Liver (tissue), 9 donors: ENCODE results near the gene TMEM107. TPM values are rescaled to one million over a fixed set of nuclear protein-coding genes. Genes with fewer than 3 reads are reported as not detected.

Source experiments
- DNase-seq: peaks from one replicate; pipeline ENCODE4 v3.0.0-alpha.2; 2017; ENCODE audit warnings: low spot score
- H3K27ac ChIP-seq, 2 donors: one replicate each; pipeline ENCODE4 v1.7.0; 2013; ENCODE audit warnings: inconsistent platforms in 2 of 2, low read length in 2 of 2, control low read depth in 1 of 2, low read depth in 1 of 2, mild to moderate bottlenecking in 1 of 2
- H3K27me3 ChIP-seq, 4 donors: one replicate each; pipeline versions ENCODE4 v1.6.1 to v1.7.0; 2013; ENCODE audit warnings: low read length in 3 of 4, inconsistent platforms in 1 of 4, mild to moderate bottlenecking in 1 of 4, moderate library complexity in 1 of 4; ENCODE audit not compliant: control insufficient read depth in 4 of 4, insufficient read depth in 4 of 4
- H3K36me3 ChIP-seq, 4 donors: one replicate each; pipeline versions ENCODE4 v1.6.1 to v1.7.0; 2013; ENCODE audit warnings: low read length in 3 of 4, mild to moderate bottlenecking in 3 of 4, low read depth in 1 of 4, moderate library complexity in 1 of 4; ENCODE audit not compliant: control insufficient read depth in 4 of 4, insufficient read depth in 3 of 4
- H3K4me1 ChIP-seq, 4 donors: one replicate each; pipeline versions ENCODE4 v1.6.1 to v1.7.0; 2013; ENCODE audit warnings: low read length in 3 of 4, mild to moderate bottlenecking in 3 of 4, moderate library complexity in 1 of 4; ENCODE audit not compliant: control insufficient read depth in 4 of 4, insufficient read depth in 4 of 4
- H3K4me3 ChIP-seq, 3 donors: one replicate each; pipeline versions ENCODE4 v1.6.1 to v1.7.0; 2013; ENCODE audit warnings: low read length in 3 of 3, control low read depth in 1 of 3, low read depth in 1 of 3, mild to moderate bottlenecking in 1 of 3
- H3K9ac ChIP-seq, 2 donors: one replicate each; pipeline ENCODE4 v1.7.0; 2013; ENCODE audit warnings: low read length in 2 of 2, mild to moderate bottlenecking in 2 of 2, moderate library complexity in 2 of 2, control low read depth in 1 of 2, low read depth in 1 of 2
- H3K9me3 ChIP-seq, 4 donors: one replicate each; pipeline versions ENCODE4 v1.6.1 to v1.7.0; 2013; ENCODE audit warnings: low read length in 3 of 4; ENCODE audit not compliant: control insufficient read depth in 4 of 4
- EGR1 ChIP-seq, 2 donors: IDR thresholded peaks; 2 replicates each; pipeline ENCODE4 v1.6.1; 2016 to 2018; ENCODE audit warnings: antibody characterized with exemption in 2 of 2, low read depth in 2 of 2
- FOXA1 ChIP-seq: IDR thresholded peaks from 2 replicates; pipeline ENCODE4 v1.6.1; 2016; ENCODE audit warnings: antibody characterized with exemption
- FOXA2 ChIP-seq: IDR thresholded peaks from 2 replicates; pipeline ENCODE4 v1.6.1; 2016; ENCODE audit warnings: antibody characterized with exemption
- GABPA ChIP-seq, 2 donors: IDR thresholded peaks in 1 of 2; conservative IDR thresholded peaks in 1 of 2; 2 replicates each; pipeline ENCODE4 v1.6.1; 2016; ENCODE audit warnings: antibody characterized with exemption in 2 of 2, mild to moderate bottlenecking in 1 of 2, moderate library complexity in 1 of 2
- HNF4A ChIP-seq, 2 donors: conservative IDR thresholded peaks; 2 replicates each; pipeline ENCODE4 v1.6.1; 2016; ENCODE audit warnings: antibody characterized with exemption in 2 of 2, mild to moderate bottlenecking in 2 of 2
- HNF4G ChIP-seq: IDR thresholded peaks from 2 replicates; pipeline ENCODE4 v1.6.1; 2016; ENCODE audit warnings: antibody characterized with exemption
- JUND ChIP-seq, 2 donors: IDR thresholded peaks; 2 replicates each; pipeline ENCODE4 v1.6.1; 2016; ENCODE audit warnings: antibody characterized with exemption in 2 of 2
- NR2F2 ChIP-seq: IDR thresholded peaks from 2 replicates; pipeline ENCODE4 v1.6.1; 2016; ENCODE audit warnings: antibody characterized with exemption
- RAD21 ChIP-seq, 2 donors: IDR thresholded peaks; 2 replicates each; pipeline ENCODE4 v1.6.1; 2016; ENCODE audit warnings: antibody characterized with exemption in 2 of 2, mild to moderate bottlenecking in 2 of 2
- RXRA ChIP-seq, 2 donors: IDR thresholded peaks; 2 replicates each; pipeline ENCODE4 v1.6.1; 2017 to 2018; ENCODE audit warnings: antibody characterized with exemption in 2 of 2, mild to moderate bottlenecking in 1 of 2
- SP1 ChIP-seq: IDR thresholded peaks from 2 replicates; pipeline ENCODE4 v1.6.1; 2018; ENCODE audit warnings: antibody characterized with exemption, mild to moderate bottlenecking
- TAF1 ChIP-seq: conservative IDR thresholded peaks from 2 replicates; pipeline ENCODE4 v1.6.1; 2016; ENCODE audit warnings: antibody characterized with exemption, mild to moderate bottlenecking
- YY1 ChIP-seq: IDR thresholded peaks from 2 replicates; pipeline ENCODE4 v1.6.1; 2016; ENCODE audit warnings: antibody characterized with exemption, mild to moderate bottlenecking
- WGBS: extraction: QIAGEN DNeasy Blood & Tissue Kit; methylation state at CpG from one replicate; pipeline ENCODE4 v1.1.7; 2013; 5-methylcytosine and 5-hydroxymethylcytosine counted together
- polyA plus RNA-seq, 2 donors: library from polyadenylated mRNA; stranded (reverse) in 1 of 2; unstranded in 1 of 2; fragments of 200-250 nt in 1 of 2; fragments of >200 nt in 1 of 2; fragmentation: Nextera tagmentation in 1 of 2; extraction: Ambion mirVana in 1 of 2; gene quantifications; one replicate each; pipeline versions ENCODE4 v1.2.1 to v1.2.3, GENCODE V29; 2013 to 2015
- total RNA-seq, 2 donors: library from RNA; depleted of rRNA; stranded (reverse); fragments of >200 nt; gene quantifications; one replicate each; pipeline ENCODE4 v1.2.3, GENCODE V29; 2014
- TF ChIP-seq, protein P1 (sequence below): fragments of 150-350 bp; IDR thresholded peaks from 2 replicates; pipeline ENCODE4 v1.5.1; 2017; ENCODE audit warnings: improper control_type of control experiment, low read depth, low read length; ENCODE audit not compliant: missing input control
- TF ChIP-seq, protein P2 (sequence below): IDR thresholded peaks from 2 replicates; pipeline ENCODE4 v1.6.1; 2016; ENCODE audit warnings: antibody characterized with exemption
- TF ChIP-seq, protein P3 (sequence below): IDR thresholded peaks from 2 replicates; pipeline ENCODE4 v1.6.1; 2016; ENCODE audit warnings: antibody characterized with exemption
- TF ChIP-seq, protein P4 (sequence below): IDR thresholded peaks from 2 replicates; pipeline ENCODE4 v1.6.1; 2016; ENCODE audit warnings: antibody characterized with exemption
- TF ChIP-seq, protein P5 (sequence below): IDR thresholded peaks from 2 replicates; pipeline ENCODE4 v1.6.1; 2016; ENCODE audit warnings: antibody characterized with exemption, mild to moderate bottlenecking
- donor health status: healthy.
- donor health status: healthy.
- donor health status: healthy.
- donor health status: healthy.
- donor health status: healthy.

The TMEM107 gene
- total and polyA plus RNA-seq, 4 donors: 3.0 to 8.4 (median 4.2) TPM

DNA sequence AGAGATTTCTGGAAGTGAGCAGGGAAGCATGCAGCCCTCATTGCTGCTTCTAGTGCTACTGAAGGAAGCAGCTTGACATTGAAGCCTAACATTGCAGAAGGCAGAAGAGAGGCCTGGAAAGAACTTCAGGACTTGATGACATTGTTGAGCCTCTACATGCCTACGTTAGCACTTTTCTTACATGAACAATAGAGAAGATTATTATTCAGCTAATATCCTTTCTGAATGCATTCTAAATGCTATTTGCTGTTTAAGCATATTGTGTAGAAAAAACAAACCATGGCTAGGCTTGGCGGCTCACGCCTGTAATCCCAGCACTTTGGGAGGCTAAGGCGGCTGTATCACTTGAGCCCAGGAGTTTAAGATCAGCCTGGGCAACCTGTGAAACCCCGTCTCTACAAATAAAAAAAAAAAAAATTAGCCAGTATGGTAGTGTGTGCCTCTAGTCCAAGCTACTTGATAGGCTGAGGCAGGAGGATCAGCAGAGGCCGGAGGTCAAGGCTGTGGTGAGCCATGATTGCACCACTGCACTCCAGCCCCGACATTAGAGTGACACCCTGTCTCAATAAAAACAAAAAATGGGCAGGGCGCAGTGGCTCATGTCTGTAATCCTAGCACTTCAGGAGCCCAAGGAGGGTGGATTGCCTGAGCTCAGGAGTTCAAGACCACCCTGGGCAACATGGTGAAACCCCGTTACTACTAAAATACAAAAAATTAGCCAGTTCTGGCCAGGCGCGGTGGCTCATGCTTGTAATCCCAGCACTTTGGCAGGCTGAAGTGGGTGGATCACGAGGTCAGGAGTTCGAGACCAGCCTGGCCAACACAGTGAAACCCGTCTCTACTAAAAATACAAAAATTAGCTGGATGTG, 36.4 kb upstream of the TMEM107 start:
- Histone ChIP-seq H3K4me1 (peaks cover 5 to 12% (median 8%) of the 10 kb centered on the region in 4 donors), H3K27me3 (no peaks in the 10 kb centered on the region), H3K9me3 (no peaks in the 10 kb centered on the region), H3K27ac (no peak overlapping the region), H3K4me3 (no peak overlapping the region), H3K36me3 (no peaks in the 10 kb centered on the region), H3K9ac (no peak overlapping the region)
- no peak for DNase-seq
- peak; percentile 24 to 37 for TF ChIP-seq RXRA (IDR thresholded peaks at IDR 0.05)
- no peak for TF ChIP-seq TAF1
- TF ChIP-seq FOXA1: no peak
- TF ChIP-seq FOXA2: no peak
- TF ChIP-seq, protein P1, sequence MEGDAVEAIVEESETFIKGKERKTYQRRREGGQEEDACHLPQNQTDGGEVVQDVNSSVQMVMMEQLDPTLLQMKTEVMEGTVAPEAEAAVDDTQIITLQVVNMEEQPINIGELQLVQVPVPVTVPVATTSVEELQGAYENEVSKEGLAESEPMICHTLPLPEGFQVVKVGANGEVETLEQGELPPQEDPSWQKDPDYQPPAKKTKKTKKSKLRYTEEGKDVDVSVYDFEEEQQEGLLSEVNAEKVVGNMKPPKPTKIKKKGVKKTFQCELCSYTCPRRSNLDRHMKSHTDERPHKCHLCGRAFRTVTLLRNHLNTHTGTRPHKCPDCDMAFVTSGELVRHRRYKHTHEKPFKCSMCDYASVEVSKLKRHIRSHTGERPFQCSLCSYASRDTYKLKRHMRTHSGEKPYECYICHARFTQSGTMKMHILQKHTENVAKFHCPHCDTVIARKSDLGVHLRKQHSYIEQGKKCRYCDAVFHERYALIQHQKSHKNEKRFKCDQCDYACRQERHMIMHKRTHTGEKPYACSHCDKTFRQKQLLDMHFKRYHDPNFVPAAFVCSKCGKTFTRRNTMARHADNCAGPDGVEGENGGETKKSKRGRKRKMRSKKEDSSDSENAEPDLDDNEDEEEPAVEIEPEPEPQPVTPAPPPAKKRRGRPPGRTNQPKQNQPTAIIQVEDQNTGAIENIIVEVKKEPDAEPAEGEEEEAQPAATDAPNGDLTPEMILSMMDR: no peak
- TF ChIP-seq, protein P2, sequence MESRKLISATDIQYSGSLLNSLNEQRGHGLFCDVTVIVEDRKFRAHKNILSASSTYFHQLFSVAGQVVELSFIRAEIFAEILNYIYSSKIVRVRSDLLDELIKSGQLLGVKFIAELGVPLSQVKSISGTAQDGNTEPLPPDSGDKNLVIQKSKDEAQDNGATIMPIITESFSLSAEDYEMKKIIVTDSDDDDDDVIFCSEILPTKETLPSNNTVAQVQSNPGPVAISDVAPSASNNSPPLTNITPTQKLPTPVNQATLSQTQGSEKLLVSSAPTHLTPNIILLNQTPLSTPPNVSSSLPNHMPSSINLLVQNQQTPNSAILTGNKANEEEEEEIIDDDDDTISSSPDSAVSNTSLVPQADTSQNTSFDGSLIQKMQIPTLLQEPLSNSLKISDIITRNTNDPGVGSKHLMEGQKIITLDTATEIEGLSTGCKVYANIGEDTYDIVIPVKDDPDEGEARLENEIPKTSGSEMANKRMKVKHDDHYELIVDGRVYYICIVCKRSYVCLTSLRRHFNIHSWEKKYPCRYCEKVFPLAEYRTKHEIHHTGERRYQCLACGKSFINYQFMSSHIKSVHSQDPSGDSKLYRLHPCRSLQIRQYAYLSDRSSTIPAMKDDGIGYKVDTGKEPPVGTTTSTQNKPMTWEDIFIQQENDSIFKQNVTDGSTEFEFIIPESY: no peak
- no peak for TF ChIP-seq RAD21 (IDR thresholded peaks at IDR 0.05)
- no peak for TF ChIP-seq EGR1 (IDR thresholded peaks at IDR 0.05; ENCODE audit: low read depth in 2 of 2)
- no peak for TF ChIP-seq JUND (IDR thresholded peaks at IDR 0.05)
- TF ChIP-seq, protein P3, sequence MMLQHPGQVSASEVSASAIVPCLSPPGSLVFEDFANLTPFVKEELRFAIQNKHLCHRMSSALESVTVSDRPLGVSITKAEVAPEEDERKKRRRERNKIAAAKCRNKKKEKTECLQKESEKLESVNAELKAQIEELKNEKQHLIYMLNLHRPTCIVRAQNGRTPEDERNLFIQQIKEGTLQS: no peak
- TF ChIP-seq, protein P4, sequence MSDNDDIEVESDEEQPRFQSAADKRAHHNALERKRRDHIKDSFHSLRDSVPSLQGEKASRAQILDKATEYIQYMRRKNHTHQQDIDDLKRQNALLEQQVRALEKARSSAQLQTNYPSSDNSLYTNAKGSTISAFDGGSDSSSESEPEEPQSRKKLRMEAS: no peak
- peak; percentile 81 for TF ChIP-seq NR2F2
- peak; percentile 45 for TF ChIP-seq SP1
- TF ChIP-seq, protein P5, sequence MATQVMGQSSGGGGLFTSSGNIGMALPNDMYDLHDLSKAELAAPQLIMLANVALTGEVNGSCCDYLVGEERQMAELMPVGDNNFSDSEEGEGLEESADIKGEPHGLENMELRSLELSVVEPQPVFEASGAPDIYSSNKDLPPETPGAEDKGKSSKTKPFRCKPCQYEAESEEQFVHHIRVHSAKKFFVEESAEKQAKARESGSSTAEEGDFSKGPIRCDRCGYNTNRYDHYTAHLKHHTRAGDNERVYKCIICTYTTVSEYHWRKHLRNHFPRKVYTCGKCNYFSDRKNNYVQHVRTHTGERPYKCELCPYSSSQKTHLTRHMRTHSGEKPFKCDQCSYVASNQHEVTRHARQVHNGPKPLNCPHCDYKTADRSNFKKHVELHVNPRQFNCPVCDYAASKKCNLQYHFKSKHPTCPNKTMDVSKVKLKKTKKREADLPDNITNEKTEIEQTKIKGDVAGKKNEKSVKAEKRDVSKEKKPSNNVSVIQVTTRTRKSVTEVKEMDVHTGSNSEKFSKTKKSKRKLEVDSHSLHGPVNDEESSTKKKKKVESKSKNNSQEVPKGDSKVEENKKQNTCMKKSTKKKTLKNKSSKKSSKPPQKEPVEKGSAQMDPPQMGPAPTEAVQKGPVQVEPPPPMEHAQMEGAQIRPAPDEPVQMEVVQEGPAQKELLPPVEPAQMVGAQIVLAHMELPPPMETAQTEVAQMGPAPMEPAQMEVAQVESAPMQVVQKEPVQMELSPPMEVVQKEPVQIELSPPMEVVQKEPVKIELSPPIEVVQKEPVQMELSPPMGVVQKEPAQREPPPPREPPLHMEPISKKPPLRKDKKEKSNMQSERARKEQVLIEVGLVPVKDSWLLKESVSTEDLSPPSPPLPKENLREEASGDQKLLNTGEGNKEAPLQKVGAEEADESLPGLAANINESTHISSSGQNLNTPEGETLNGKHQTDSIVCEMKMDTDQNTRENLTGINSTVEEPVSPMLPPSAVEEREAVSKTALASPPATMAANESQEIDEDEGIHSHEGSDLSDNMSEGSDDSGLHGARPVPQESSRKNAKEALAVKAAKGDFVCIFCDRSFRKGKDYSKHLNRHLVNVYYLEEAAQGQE: no peak
- TF ChIP-seq HNF4A (conservative IDR thresholded peaks at IDR 0.05): peak; percentile 37 to 63
- TF ChIP-seq HNF4G: no peak
- no peak for TF ChIP-seq GABPA (IDR thresholded peaks at IDR 0.05 in 1 of 2, conservative IDR thresholded peaks at IDR 0.05 in 1 of 2)
- TF ChIP-seq YY1: peak; percentile 17
- WGBS: 80% methylated on average over 14 of the region's 14 CpGs
